HL-60 (cell line): ENCODE data around the gene POLR3C.

Source experiments
- CTCF ChIP-seq: IDR thresholded peaks from one replicate; pipeline ENCODE4 v1.5.1; 2011; ENCODE audit warnings: low read length, control low read depth, inconsistent platforms; ENCODE audit not compliant: insufficient read depth
- GABPA ChIP-seq: IDR thresholded peaks from 2 replicates; pipeline ENCODE4 v1.6.1; 2012; ENCODE audit warnings: low read depth
- POLR2AphosphoS5 ChIP-seq: IDR thresholded peaks from 2 replicates; pipeline ENCODE4 v1.6.1; 2012; ENCODE audit warnings: low read depth
- REST ChIP-seq: IDR thresholded peaks from 2 replicates; pipeline ENCODE4 v1.6.1; 2012; ENCODE audit warnings: low read depth; ENCODE audit not compliant: insufficient replicate concordance
- SPI1 ChIP-seq: IDR thresholded peaks from 2 replicates; pipeline ENCODE4 v1.6.1; 2012; ENCODE audit warnings: low read depth, mild to moderate bottlenecking, borderline replicate concordance

- TF ChIP-seq CTCF (no peak), REST (no peak), GABPA (no peak), POLR2AphosphoS5 (no peak), SPI1 (no peak)
Observed at GRCh38 chr1:145878724-145879123, 54.7 kb downstream of the POLR3C start.
